NCI-H1694 treated with DMSO at 0.1 percent for 48 hours (cell line): ENCODE measurements around the gene HOXC6.

Source experiments
- DNase-seq: peaks from one replicate; lab custom pipeline; 2025; lab: John Stamatoyannopoulos, UW

The HOXC6 gene

GRCh38 chr12:53990311-53991076 is 37.7 kb upstream of the HOXC6 start:
- DNase-seq = no peak

DNA sequence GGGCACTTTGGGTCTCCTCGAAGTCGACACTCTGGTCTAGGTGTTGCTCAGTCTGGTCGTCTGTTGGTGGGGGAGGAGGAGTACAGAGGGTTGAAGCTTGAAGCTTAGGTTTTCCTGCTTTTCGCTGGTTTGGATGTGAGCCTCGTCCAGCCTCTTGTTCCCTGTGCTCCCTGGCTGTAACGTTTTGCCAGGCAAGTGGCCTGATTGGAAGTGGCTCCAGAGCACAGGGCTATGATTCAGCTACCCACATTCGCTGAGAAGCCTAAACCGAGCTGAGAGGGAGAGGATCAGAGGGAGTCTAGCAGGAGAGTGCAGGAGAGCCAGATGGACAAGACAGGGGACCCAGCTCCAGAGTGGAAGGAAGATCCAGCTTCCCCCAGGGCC is 37.2 kb upstream of the HOXC6 start:
- DNase-seq = no peak

DNA sequence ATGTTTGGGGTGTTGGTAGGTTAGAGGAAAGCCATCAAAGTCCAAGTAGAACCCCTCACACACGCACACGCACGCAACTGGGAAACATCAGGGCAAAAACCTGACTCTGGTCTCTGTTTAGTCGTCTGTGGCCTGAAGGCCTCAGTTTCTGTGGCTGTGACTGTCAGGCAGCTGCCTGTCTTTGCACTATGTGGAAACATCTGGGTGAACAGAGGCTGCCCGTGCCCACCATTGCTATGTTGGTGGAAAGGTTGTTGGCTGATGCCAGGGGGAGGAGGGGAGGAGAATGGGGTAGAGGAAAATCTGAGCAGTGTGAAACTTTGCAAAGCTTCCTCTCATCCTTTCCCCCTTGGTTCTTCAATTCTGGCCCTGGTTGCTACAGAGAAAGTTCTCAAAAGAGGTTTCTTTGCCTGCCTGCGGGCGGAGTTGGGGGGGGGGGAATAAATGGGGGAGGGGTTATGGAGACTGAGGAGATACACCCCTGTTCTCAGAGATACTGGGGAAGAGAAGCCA is 35.8 kb upstream of the HOXC6 start:
- no peak for DNase-seq

DNA sequence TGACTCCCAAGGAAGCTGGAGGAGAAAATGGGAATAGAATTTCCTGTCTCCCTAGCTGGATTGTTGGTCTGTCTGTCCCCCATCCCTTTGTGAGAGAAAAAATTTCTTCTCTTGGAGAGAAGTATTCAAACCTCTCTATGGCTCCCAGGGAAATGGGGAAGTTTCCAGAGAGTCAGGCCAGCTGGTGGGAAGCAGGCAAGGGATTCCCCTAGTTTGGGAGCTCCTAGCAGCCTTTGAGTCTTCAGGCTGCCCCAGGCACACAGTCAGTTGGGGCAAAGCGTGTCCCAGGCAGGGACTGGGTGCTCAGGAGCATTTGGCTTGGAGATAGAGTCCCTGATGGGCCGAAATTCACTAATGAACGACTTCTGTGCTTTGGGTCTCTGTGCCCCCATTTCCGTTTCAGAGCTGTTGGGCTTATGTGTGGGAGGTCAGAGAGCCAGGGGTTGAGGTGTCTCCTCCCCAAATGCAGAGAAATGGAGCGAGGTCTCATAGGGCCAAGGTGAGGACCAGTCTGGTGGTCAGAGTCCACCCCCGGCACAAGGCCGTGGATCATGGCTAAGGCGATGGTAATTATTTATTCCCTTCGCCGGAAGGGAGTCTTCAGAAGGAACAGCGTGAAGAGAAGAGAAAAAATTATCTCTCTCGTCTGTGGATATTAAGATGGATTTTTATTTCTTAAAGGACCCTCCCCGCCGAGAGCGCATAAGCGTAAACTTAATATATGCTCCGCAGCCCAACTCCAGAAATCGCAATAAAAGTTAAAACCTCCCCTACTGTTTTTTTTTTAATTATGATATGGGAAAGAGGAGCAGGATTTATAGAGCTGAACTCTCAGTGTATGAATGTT is 34.9 kb upstream of the HOXC6 start:
- no peak for DNase-seq

GRCh38 chr12:53994009-53994263 is 34.3 kb upstream of the HOXC6 start:
- DNase-seq = no peak

GRCh38 chr12:53994264-53995001 is 33.8 kb upstream of the HOXC6 start:
- no peak for DNase-seq

DNA sequence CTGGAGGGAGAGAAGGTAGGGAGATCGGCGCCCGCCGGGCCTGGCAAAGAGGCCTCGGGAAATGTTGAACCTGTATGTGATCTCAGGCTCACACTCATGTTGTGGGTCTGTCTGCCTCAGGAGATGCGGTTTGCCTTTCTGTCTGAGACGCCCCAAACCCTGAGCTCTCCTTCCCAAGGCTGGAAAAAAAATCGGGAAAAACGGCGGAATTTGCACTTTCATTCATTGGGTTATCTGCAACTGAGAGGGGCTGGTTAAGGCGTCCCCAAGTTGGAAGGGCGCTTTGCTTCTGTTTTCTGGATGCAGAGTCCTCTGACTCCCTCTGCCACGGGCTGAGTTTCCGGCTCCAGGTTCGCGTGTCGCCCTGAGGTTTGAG is 33.2 kb upstream of the HOXC6 start:
- no peak for DNase-seq

GRCh38 chr12:53995378-53996239 is 32.6 kb upstream of the HOXC6 start:
- no peak for DNase-seq

DNA sequence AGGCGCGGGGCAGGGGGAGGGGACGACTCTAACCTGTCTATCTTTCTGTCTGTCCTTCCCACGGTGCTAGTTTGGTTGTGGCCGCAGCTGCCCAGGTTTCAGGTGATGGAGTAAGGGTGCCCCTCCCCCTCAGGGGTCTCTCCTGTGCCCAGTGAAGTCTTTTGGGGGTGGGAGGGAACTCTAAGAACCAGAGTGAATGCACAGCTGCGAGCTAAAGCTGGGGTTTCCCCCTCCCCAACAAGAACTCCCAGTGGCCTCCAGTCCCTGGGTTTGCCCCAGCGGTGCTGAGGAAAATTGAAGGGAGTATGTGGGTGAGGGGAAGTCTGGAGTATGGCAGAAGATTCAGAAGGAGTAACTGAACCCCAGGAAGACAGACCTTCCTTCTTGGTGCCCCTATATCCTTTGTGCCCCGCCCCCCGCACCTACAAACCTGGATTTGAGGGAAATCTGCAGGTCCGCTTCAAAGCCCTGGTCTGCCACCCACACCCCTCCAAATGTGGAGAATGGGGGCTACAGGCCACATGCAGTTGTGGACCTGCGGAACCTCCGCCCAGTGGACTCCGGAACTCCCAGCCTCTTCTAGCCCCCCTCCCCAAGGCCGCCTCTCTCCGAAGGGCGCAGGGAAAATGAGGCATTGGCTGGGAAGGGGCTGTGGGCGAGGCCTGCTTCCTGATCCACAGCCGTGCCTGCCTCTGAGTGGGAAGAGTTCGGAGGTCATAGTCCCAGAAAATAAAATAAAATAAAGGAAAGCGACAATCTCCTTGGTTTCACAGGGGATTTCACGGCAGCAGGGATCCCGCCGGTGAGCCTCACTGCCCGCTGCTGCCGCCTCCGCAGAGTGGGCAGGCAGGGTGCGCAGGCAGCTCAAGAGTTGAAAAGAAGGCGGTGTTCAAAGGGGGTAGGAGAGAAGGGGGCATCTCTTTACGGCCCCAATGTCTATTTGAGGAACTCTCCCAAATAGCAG is 31.7 kb upstream of the HOXC6 start:
- DNase-seq = no peak

DNA sequence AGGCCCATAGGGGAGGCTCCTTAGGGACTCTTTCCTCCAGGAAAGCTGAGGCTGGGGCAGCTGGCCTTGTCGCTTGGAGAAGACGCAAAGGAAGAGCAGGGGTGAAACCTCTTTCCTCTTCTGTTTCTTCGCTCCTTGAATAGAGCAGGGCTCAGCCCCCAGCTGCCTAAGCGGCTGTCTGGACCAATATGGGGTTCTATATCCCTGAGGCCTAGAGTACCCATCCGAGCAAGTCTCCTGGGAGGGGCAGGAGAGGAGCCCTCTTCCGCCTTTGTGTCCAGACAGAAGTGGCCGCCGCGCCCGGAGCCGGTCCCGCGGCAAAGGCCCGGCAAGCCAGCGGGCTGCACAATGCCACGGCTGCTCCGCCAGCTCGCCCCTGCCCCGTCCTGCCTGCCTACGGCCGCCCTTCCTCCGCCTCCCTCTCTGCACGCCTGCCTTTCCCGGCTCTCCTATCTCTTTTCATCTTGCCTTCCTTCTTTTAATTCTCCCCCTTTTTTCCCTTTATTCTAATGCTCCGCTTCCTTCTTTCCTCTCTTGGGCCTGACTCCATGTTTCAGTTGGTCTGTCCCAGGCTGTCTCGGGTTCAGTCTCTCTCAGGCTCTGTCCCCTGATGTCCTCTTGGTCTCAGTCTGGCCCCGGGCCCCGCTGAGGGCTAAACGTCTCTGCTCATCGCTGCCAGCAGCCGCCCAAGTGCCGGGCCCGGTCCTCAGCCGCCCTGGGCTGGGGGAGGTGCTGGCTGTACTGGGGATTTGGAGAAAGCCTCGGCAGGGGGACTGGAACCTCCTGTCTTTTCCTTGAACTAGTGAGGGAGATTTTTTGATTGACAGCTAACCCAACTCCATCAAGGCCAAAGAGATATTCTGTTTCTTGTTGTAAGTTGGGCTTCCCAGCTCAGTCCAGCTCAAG is 30.8 kb upstream of the HOXC6 start:
- DNase-seq = no peak

- no peak for DNase-seq
Measured at GRCh38 chr12:53998110-53998899, 29.9 kb upstream of the HOXC6 start.

DNA sequence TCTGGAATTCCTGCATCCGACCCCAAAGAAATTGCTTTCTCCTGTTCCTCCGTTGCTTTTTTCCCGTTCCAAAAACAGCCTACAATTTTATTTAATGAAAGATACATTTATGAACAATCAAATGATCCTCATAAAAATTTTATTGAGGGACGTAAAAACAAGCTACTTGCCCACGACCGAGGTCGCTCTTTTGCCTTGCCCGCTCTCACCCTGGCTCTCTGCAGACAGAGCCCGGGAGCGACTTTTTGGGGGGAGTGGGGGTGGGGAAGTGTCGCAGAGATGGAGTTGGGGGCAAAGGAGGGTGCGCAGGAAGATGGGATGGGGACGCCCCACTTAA is 29.4 kb upstream of the HOXC6 start:
- no peak for DNase-seq

- DNase-seq = peak; percentile 10
Measured at GRCh38 chr12:53999559-54000115, 28.6 kb upstream of the HOXC6 start.

- no peak for DNase-seq
Measured at GRCh38 chr12:54000116-54001114, 27.8 kb upstream of the HOXC6 start, which contains the start of gene HOXC9. Gene HOXC9 (plus strand): TSS chr12:54000161. CDS start chr12:54000189, 28 bp downstream.

GRCh38 chr12:54001283-54002187 is 26.7 kb upstream of the HOXC6 start:
- DNase-seq = no peak

DNA sequence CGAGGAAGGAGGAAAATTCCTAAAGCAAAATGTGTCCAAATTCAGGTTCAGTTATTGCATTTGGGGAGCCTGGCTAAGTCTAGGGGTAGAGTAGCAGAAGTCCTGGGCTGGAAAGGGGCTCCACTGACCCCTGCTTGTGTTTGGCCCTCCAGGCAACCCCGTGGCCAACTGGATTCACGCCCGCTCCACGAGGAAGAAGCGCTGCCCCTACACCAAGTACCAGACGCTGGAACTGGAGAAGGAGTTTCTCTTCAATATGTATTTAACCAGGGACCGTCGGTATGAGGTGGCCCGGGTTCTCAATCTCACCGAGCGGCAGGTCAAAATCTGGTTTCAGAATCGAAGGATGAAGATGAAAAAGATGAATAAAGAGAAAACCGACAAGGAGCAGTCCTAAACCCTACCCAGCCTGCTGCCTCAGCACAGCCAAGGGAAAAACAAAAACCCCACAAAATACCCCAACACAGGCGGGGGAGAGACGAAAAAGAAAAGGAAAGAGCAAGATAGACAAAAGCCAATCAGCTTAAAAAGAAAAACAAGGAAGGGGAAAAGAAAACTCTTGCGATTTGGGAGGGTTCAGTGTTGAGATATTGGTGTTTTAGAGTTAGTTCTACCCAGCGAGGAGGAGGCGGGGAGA is 25.8 kb upstream of the HOXC6 start:
- no peak for DNase-seq
